Brain microvascular endothelial cell (primary cell): ENCODE results near the gene CPEB1.

Source experiments
- DNase-seq: peaks from one replicate; pipeline ENCODE4 v3.0.0-alpha.2; 2020
- H3K27ac ChIP-seq: fragments of 250-450 bp; sonication (Bioruptor Pico); 2 replicates; pipeline ENCODE4 v1.5.1; 2020; ENCODE audit warnings: mild to moderate bottlenecking, moderate library complexity
- H3K27me3 ChIP-seq: fragments of 250-450 bp; sonication (Bioruptor Pico); replicated peaks from 2 replicates; pipeline ENCODE4 v1.5.1; 2020; ENCODE audit warnings: mild to moderate bottlenecking
- H3K36me3 ChIP-seq: fragments of 250-450 bp; sonication (Bioruptor Pico); replicated peaks from 2 replicates; pipeline ENCODE4 v1.5.1; 2020; ENCODE audit warnings: mild to moderate bottlenecking
- H3K4me3 ChIP-seq: 2 replicates; pipeline ENCODE4 v1.5.1; 2011; ENCODE audit warnings: low read depth, mild to moderate bottlenecking, control low read depth, low read length, moderate library complexity
- in situ Hi-C: cut with HindIII; loops from 2 replicates; pipeline ENCODE4 v1.10.0; 2017; ENCODE audit warnings: low sequenced_read_pairs, low pct_ligation_motif_present
- TF ChIP-seq, protein P1 (sequence below): IDR thresholded peaks from 2 replicates; pipeline ENCODE4 v1.5.1; 2011; ENCODE audit warnings: low read depth, mild to moderate bottlenecking, moderate library complexity, low read length, control low read depth, inconsistent platforms; ENCODE audit errors: missing control alignments

The CPEB1 gene

DNA sequence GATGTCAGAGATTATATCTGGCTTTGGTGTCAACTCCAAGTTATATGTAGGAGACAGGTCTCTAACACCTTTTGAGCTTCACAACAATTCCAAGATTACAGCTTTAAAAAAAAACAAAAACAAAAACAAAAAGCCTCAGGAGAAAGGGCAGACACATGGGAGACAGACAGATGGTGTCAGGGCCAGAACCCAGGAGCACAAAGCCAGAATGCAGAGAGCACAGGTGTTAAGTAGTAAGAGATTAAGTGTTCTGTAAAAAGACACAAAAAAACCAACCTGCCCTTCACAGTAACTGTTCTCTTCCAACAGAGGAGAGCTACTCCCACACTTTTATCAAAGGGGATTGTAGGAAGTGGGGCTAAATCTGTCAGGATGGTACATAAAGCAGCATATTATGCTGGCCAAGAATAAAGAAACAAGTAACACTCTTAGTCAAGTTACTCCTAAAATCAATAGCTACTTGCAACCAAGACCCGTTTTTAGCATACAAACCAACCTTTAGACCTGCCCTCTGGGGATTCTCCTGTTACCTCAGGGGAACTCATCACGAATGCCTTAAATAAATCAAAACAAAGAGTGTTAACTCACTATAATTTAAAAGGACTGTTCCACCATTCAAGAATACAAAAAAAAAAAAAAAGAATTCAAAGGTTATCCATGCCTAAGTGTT, 5.9 kb downstream of the CPEB1 start:
- Histone ChIP-seq H3K4me3 (no peak overlapping the region), H3K27me3 (peaks cover 21% of the 10 kb centered on the region), H3K27ac (no peak overlapping the region), H3K36me3 (no peaks in the 10 kb centered on the region)
- in situ Hi-C loops = no loop called here
- TF ChIP-seq, protein P1, sequence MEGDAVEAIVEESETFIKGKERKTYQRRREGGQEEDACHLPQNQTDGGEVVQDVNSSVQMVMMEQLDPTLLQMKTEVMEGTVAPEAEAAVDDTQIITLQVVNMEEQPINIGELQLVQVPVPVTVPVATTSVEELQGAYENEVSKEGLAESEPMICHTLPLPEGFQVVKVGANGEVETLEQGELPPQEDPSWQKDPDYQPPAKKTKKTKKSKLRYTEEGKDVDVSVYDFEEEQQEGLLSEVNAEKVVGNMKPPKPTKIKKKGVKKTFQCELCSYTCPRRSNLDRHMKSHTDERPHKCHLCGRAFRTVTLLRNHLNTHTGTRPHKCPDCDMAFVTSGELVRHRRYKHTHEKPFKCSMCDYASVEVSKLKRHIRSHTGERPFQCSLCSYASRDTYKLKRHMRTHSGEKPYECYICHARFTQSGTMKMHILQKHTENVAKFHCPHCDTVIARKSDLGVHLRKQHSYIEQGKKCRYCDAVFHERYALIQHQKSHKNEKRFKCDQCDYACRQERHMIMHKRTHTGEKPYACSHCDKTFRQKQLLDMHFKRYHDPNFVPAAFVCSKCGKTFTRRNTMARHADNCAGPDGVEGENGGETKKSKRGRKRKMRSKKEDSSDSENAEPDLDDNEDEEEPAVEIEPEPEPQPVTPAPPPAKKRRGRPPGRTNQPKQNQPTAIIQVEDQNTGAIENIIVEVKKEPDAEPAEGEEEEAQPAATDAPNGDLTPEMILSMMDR = no peak
- no peak for DNase-seq

DNA sequence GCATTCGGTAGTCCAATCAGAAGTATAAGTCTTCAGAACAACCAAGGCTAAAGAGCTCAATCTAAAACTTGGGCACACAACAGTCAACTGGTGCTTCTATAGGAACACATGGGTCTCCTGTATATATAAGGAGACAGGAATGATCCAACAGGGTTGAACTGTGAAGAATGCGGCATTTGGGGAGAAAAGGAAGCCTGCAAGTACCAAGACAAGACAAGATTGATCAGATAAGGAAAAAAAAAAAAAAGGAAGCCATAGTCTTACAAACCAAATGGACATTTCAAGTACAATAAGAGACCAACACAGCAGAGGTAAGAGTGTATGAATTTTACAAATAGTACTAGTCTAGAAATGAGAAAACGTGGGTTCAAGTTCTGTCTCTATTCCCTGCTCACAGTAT, 6.5 kb downstream of the CPEB1 start:
- TF ChIP-seq, protein P1 = no peak
- peaks cover 16% of the 10 kb centered on the region for H3K27me3 ChIP-seq
- no peak overlapping the region for H3K4me3 ChIP-seq
- no peak overlapping the region for H3K27ac ChIP-seq
- no peak for DNase-seq
- no peaks in the 10 kb centered on the region for H3K36me3 ChIP-seq
- in situ Hi-C loops = no loop called here

DNA sequence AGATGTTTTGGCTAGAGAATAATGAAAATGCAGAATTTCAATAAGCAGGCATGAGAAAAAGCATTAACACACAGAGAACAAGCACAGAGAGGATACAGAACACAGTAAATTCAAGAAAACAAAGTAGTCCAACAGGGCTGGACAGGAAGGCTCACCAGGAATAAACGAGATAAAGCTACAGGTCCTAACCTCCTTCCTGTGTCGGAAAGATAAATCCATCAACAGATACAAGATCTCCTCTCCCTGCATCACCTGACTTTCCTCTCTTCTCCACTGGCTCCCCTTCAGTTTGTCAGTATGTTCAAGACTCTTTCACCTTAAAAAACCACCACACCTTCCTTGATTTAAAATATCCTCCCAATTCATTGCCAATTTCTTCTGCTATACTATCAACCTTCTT, 11.4 kb downstream of the CPEB1 start:
- DNase-seq = no peak
- in situ Hi-C loops = no loop called here
- H3K27ac ChIP-seq = no peak overlapping the region
- H3K27me3 ChIP-seq = no peaks in the 10 kb centered on the region
- no peaks in the 10 kb centered on the region for H3K36me3 ChIP-seq
- TF ChIP-seq, protein P1 = no peak
- H3K4me3 ChIP-seq = no peak overlapping the region

DNA sequence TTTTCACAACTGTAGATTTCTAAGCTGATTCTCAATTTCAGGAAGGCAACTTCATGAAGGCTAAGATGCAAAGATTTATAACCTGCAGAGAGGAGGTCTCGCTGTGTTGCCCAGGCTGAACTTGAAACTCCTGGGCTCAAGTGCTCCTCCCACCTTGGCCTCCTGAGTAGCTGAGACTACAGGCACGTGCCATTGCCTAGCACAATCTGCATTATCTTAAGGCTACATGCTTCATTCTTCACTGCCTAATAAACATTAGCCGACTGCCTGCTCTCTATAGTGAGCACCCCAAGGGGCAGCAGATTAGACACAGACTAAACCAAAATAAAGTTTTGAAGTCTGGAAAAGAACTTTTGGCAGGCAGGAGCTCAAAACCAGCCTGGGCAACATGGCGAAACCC, 17.1 kb downstream of the CPEB1 start:
- H3K27ac ChIP-seq = no peak overlapping the region
- DNase-seq = no peak
- in situ Hi-C loops = no loop called here

DNA sequence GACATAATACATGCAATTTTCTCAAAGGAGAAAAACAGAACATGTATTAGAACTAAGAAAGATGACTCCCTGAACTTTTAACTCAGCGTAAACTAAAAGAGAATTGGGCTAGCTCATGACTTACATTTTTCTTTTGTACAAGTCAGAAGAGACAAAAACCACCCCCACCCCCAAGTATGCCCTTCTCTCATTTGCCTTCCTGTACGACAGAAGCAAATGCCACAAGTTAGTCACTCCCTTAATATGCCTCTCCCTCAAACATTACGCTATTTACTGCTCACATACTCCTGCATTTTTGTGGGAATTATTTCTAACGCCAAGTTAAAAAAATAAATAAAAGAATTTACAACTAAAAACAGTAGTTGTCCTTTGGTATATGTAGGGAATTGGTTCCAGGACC, 22.0 kb downstream of the CPEB1 start:
- in situ Hi-C loops = no loop called here

More for the DNA sequence above, 17.1 kb downstream of the CPEB1 start:
- TF ChIP-seq, protein P1 = no peak
- H3K36me3 ChIP-seq = no peaks in the 10 kb centered on the region
- no peak overlapping the region for H3K4me3 ChIP-seq
- no peaks in the 10 kb centered on the region for H3K27me3 ChIP-seq

DNA sequence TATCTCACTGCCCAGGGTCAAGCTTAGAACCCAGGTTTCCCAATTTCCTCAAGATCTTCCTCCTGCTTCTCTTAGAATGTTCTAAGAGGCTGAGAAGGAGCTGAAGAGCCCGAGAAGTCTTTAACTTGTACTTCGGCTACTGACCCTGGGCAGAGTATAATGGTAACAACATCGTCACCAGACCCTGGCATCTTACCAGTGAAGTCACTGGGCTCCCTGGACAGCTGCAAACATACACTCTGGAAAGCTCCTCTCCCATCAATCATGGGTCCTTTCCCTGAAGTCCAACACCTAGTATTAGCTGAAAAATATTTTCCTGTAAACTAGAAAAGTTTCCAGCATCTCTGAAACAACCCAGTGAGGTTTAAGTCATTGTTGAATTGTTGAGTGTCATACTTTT, 22.7 kb downstream of the CPEB1 start:
- H3K36me3 ChIP-seq = no peaks in the 10 kb centered on the region
- in situ Hi-C loops = no loop called here
- no peaks in the 10 kb centered on the region for H3K27me3 ChIP-seq
- TF ChIP-seq, protein P1 = no peak
- no peak for DNase-seq
- no peak overlapping the region for H3K4me3 ChIP-seq
- no peak overlapping the region for H3K27ac ChIP-seq

More for the DNA sequence above, 22.0 kb downstream of the CPEB1 start:
- Histone ChIP-seq H3K36me3 (no peaks in the 10 kb centered on the region), H3K4me3 (no peak overlapping the region), H3K27ac (no peak overlapping the region), H3K27me3 (no peaks in the 10 kb centered on the region)
- TF ChIP-seq, protein P1 = no peak
- no peak for DNase-seq
